SK-N-SH treated with all-trans-retinoic acid at 6 μM for 48 hours (cell line): Measurements from ENCODE around the gene RPL18.

ENCODE experiments used
- ARNTL ChIP-seq: fragments of 450-650 bp; formaldehyde crosslinking; IDR thresholded peaks from 2 replicates; pipeline ENCODE4 v1.5.0; 2020; ENCODE audit warnings: low read depth, mild to moderate bottlenecking, moderate library complexity, borderline replicate concordance
- BACH2 ChIP-seq: fragments of 250-450 bp; sonication (Bioruptor Pico); IDR thresholded peaks from 2 replicates; pipeline ENCODE4 v1.9.0; 2021; ENCODE audit warnings: mild to moderate bottlenecking, borderline replicate concordance
- CREB5 ChIP-seq: fragments of 250-450 bp; sonication (Bioruptor Pico); IDR thresholded peaks from 2 replicates; pipeline ENCODE4 v1.5.1; 2020; ENCODE audit warnings: low read depth, mild to moderate bottlenecking, moderate library complexity
- OSR1 ChIP-seq: fragments of 250-450 bp; sonication (Bioruptor Pico); IDR thresholded peaks from 2 replicates; pipeline ENCODE4 v1.8.0; 2022; ENCODE audit warnings: moderate library complexity, mild to moderate bottlenecking, inconsistent platforms
- TCF4 ChIP-seq: fragments of 250-450 bp; sonication (Bioruptor Pico); IDR thresholded peaks from 2 replicates; pipeline ENCODE4 v1.8.0; 2021; ENCODE audit warnings: mild to moderate bottlenecking, moderate library complexity, borderline replicate concordance
- TOX ChIP-seq: fragments of 250-450 bp; sonication (Bioruptor Pico); IDR thresholded peaks from 2 replicates; pipeline ENCODE4 v1.8.0; 2021; ENCODE audit warnings: mild to moderate bottlenecking, moderate library complexity, borderline replicate concordance
- ZC3H10 ChIP-seq: fragments of 250-450 bp; sonication (Bioruptor Pico); IDR thresholded peaks from 2 replicates; pipeline ENCODE4 v1.5.1; 2021; ENCODE audit warnings: mild to moderate bottlenecking, moderate library complexity
- ZFP3 ChIP-seq: fragments of 250-450 bp; sonication (Bioruptor Pico); IDR thresholded peaks from 2 replicates; pipeline ENCODE4 v1.5.0; 2020; ENCODE audit warnings: mild to moderate bottlenecking, moderate library complexity

GRCh38 chr19:48658483-48658882, 39.5 kb upstream of the RPL18 start:
- no peak for TF ChIP-seq CREB5 (CRISPR knock-in tag)
- TF ChIP-seq BACH2 (CRISPR knock-in tag) = no peak
- TF ChIP-seq ARNTL (CRISPR knock-in tag) = no peak
- TF ChIP-seq TOX = no peak
- no peak for TF ChIP-seq ZC3H10
- TF ChIP-seq ZFP3 = no peak
- TF ChIP-seq TCF4 (CRISPR knock-in tag) = no peak
- no peak for TF ChIP-seq OSR1 (CRISPR knock-in tag)
